HCT116 (cell line): ENCODE measurements around the gene ABHD5. TPM values are rescaled to one million over a fixed set of nuclear protein-coding genes. Genes with fewer than 3 reads are reported as not detected.

Experiments used
- ATAC-seq: fragments of 200-7000 bp; cut with Tn5 transposase; 2 replicates; pipeline ENCODE4 v1.9.1; 2020; ENCODE audit warnings: mild to moderate bottlenecking, moderate library complexity
- BruUV-seq: library from RNA; stranded (reverse); fragments of 400-500 nt; replicated peaks from 2 replicates; lab custom pipeline; 2021; lab: Mats Ljungman, UMichigan
- CTCF ChIA-PET: fragments of 300-600 bp; sonication (Branson Sonifier 250); formaldehyde crosslinking; loops from one replicate; lab custom pipeline; 2021; ENCODE audit warnings: antibody characterized with exemption; lab: Charles Lee
- POLR2A ChIA-PET: fragments of 300-600, 350-600 bp; sonication (Branson Sonifier 250); formaldehyde crosslinking; loops from one replicate; lab custom pipeline; 2021; ENCODE audit warnings: antibody characterized with exemption; lab: Charles Lee
- RAD21 ChIA-PET, 2 experiments: fragments of 300-600 bp; sonication (Branson Sonifier 250); formaldehyde crosslinking; loops; one replicate each; lab custom pipeline; 2023; ENCODE audit warnings: low total read pairs in 2 of 2; ENCODE audit not compliant: uncharacterized antibody in 2 of 2, unreplicated experiment in 2 of 2, low non-redundant PET in 1 of 2; lab: Charles Lee
- DNase-seq: peaks from one replicate; pipeline ENCODE4 v3.0.0-alpha.2; 2010; ENCODE audit warnings: low read depth, low spot score
- H2AFZ ChIP-seq: fragments of 200-600 bp; shearing (Covaris generic), sonication (generic); 2 replicates; pipeline ENCODE4 v1.6.1; 2017; ENCODE audit warnings: low read depth, mixed run types, mixed read lengths, antibody characterized with exemption, low read length; ENCODE audit not compliant: poor library complexity, severe bottlenecking
- H3K27ac ChIP-seq: 2 replicates; pipeline ENCODE4 v1.5.1; 2012; ENCODE audit warnings: low read depth, low read length
- H3K27me3 ChIP-seq: fragments of 200-600 bp; sonication (generic); 2 replicates; pipeline ENCODE4 v1.6.1; 2016; ENCODE audit warnings: mixed run types, low read length, mixed read lengths; ENCODE audit not compliant: insufficient read depth
- H3K36me3 ChIP-seq, 2 experiments: fragments of 200-500 bp in 1 of 2; fragments of 200-600 bp in 1 of 2; sonication (Bioruptor generic) in 1 of 2; sonication (generic) in 1 of 2; 2 replicates each; pipeline versions ENCODE4 v1.5.1 to v1.6.1; 2014 to 2016; ENCODE audit warnings: low read length in 2 of 2, inconsistent platforms in 1 of 2, mixed read lengths in 1 of 2, mixed run types in 1 of 2; ENCODE audit not compliant: insufficient read depth in 2 of 2, control insufficient read depth in 1 of 2
- H3K4me1 ChIP-seq, 2 experiments: fragments of 200-600 bp in 1 of 2; sonication (generic) in 1 of 2; 2 replicates each; pipeline versions ENCODE4 v1.5.1 to v1.6.1; 2012 to 2017; ENCODE audit warnings: low read length in 2 of 2, inconsistent platforms in 1 of 2, mild to moderate bottlenecking in 1 of 2, mixed read lengths in 1 of 2, mixed run types in 1 of 2, moderate library complexity in 1 of 2; ENCODE audit not compliant: insufficient read depth in 2 of 2, control insufficient read depth in 1 of 2
- H3K4me2 ChIP-seq: fragments of 200-600 bp; sonication (generic); 2 replicates; pipeline ENCODE4 v1.6.1; 2017; ENCODE audit warnings: mixed run types, low read length, mixed read lengths
- H3K4me3 ChIP-seq, 2 experiments: fragments of 200-600 bp in 1 of 2; sonication (generic) in 1 of 2; replicated peaks in 1 of 2; 2 replicates each; pipeline ENCODE4 v1.5.1; 2011 to 2016; ENCODE audit warnings: low read length in 2 of 2, control low read depth in 1 of 2, low read depth in 1 of 2, mild to moderate bottlenecking in 1 of 2, mixed read lengths in 1 of 2, mixed run types in 1 of 2
- H3K79me2 ChIP-seq: fragments of 200-600 bp; sonication (generic); 2 replicates; pipeline ENCODE4 v1.6.1; 2017; ENCODE audit warnings: mild to moderate bottlenecking, mixed run types, low read length, moderate library complexity, mixed read lengths; ENCODE audit not compliant: insufficient read depth
- H3K9ac ChIP-seq: fragments of 200-600 bp; sonication (generic); 2 replicates; pipeline ENCODE4 v1.6.1; 2016; ENCODE audit warnings: low read length, mixed read lengths
- H3K9me2 ChIP-seq: fragments of 200-600 bp; sonication (generic), shearing (Covaris generic); 2 replicates; pipeline ENCODE4 v1.6.1; 2017; ENCODE audit warnings: mixed run types, mild to moderate bottlenecking, moderate library complexity; ENCODE audit not compliant: insufficient read depth
- H3K9me3 ChIP-seq, 2 experiments: fragments of 200-500 bp in 1 of 2; fragments of 200-600 bp in 1 of 2; sonication (Bioruptor generic) in 1 of 2; sonication (generic) in 1 of 2; 2 replicates each; pipeline ENCODE4 v1.6.1; 2014 to 2017; ENCODE audit warnings: low read length in 2 of 2, mixed read lengths in 2 of 2, inconsistent platforms in 1 of 2, low read depth in 1 of 2, mild to moderate bottlenecking in 1 of 2, mixed run types in 1 of 2, moderate library complexity in 1 of 2; ENCODE audit not compliant: control insufficient read depth in 1 of 2, insufficient read depth in 1 of 2
- H4K20me1 ChIP-seq: fragments of 200-600 bp; sonication (generic), shearing (Covaris generic); 2 replicates; pipeline ENCODE4 v1.6.1; 2017; ENCODE audit warnings: mixed run types, mild to moderate bottlenecking, moderate library complexity; ENCODE audit not compliant: insufficient read depth
- CBX3 ChIP-seq: IDR thresholded peaks from 2 replicates; pipeline ENCODE4 v1.6.1; 2012; ENCODE audit warnings: low read depth
- CEBPB ChIP-seq: IDR thresholded peaks from 2 replicates; pipeline ENCODE4 v1.6.1; 2012; ENCODE audit warnings: low read depth
- CTCF ChIP-seq, 3 experiments: fragments of 200-600 bp in 1 of 3; sonication (generic) in 1 of 3; IDR thresholded peaks in 2 of 3; conservative IDR thresholded peaks in 1 of 3; 2 replicates each; pipeline ENCODE4 v1.5.1; 2012 to 2017; ENCODE audit warnings: low read depth in 2 of 3, low read length in 2 of 3, antibody characterized with exemption in 1 of 3, borderline replicate concordance in 1 of 3, control low read depth in 1 of 3, mild to moderate bottlenecking in 1 of 3, mixed read lengths in 1 of 3, mixed run types in 1 of 3, moderate library complexity in 1 of 3; ENCODE audit not compliant: insufficient read depth in 1 of 3
- EZH2phosphoT487 ChIP-seq: fragments of 200-600 bp; IDR thresholded peaks from 2 replicates; pipeline ENCODE4 v1.6.1; 2018; ENCODE audit warnings: antibody characterized with exemption, borderline replicate concordance
- JUND ChIP-seq: IDR thresholded peaks from 2 replicates; pipeline ENCODE4 v1.6.1; 2012
- POLR2AphosphoS5 ChIP-seq: IDR thresholded peaks from 2 replicates; pipeline ENCODE4 v1.6.1; 2011; ENCODE audit warnings: mild to moderate bottlenecking, low read depth, low read length, moderate library complexity
- RAD21 ChIP-seq: IDR thresholded peaks from 2 replicates; pipeline ENCODE4 v1.6.1; 2012; ENCODE audit warnings: low read depth, mild to moderate bottlenecking
- intact Hi-C: fragments of 100-400 bp; cut with micrococcal nuclease; formaldehyde crosslinking; loops from 2 replicates; pipeline ENCODE4 v1.10.0; 2022
- total RNA-seq: library from RNA; stranded (reverse); gene quantifications from one replicate; pipeline ENCODE4 v1.2.1, GENCODE V29; 2021; ENCODE audit not compliant: unreplicated experiment
- TF ChIP-seq, protein P1 (sequence below): IDR thresholded peaks from 2 replicates; pipeline ENCODE4 v1.6.1; 2012
- TF ChIP-seq, protein P2 (sequence below): IDR thresholded peaks from 2 replicates; pipeline ENCODE4 v1.6.1; 2012

The ABHD5 gene
- total RNA-seq, 1 experiment from 2014 or later: 18.5 TPM

DNA sequence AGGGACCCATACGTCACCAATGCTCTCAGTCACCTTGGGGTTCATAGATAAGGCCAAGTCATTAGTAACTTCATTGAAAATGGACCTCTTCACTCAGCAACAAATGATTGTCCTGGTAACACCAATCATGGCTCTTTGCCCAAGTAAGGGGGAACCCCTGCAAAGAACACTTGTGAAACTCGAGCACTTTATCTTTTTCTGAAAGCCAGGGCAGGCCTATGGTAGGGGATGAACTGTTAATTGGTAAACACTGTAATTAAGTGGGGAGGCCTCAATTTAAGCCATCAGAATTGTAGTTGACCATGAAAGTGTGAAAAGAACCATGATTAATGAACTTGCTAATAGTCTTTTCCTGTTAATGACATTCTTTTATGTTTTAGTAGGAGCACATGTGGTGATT is 73.3 kb downstream of the ABHD5 start:
- POLR2A ChIA-PET: no interaction called here
- no peaks in the 10 kb centered on the region for H3K9me2 ChIP-seq
- TF ChIP-seq JUND (no peak), CEBPB (no peak), CTCF (IDR thresholded peaks at IDR 0.05 in 2 of 3, conservative IDR thresholded peaks at IDR 0.05 in 1 of 3; ENCODE audit: borderline replicate concordance in 1 of 3, insufficient read depth in 1 of 3, low read depth in 2 of 3, low read length in 2 of 3) (no peak), CBX3 (no peak), RAD21 (no peak), POLR2AphosphoS5 (no peak), EZH2phosphoT487 (no peak)
- TF ChIP-seq, protein P1, sequence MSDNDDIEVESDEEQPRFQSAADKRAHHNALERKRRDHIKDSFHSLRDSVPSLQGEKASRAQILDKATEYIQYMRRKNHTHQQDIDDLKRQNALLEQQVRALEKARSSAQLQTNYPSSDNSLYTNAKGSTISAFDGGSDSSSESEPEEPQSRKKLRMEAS: no peak
- TF ChIP-seq, protein P2, sequence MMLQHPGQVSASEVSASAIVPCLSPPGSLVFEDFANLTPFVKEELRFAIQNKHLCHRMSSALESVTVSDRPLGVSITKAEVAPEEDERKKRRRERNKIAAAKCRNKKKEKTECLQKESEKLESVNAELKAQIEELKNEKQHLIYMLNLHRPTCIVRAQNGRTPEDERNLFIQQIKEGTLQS: no peak
- TF ChIP-seq, all 23 proteins: peak for 0
- intact Hi-C loops: no loop called here
- Histone ChIP-seq H4K20me1 (no peaks in the 10 kb centered on the region), H3K79me2 (no peaks in the 10 kb centered on the region), H3K4me1 (peaks cover 1 to 20% of the 10 kb centered on the region in 2 experiments), H2AFZ (no peak overlapping the region), H3K27ac (no peak overlapping the region), H3K27me3 (no peaks in the 10 kb centered on the region), H3K9me3 (no peaks in the 10 kb centered on the region), H3K9ac (no peak overlapping the region), H3K4me2 (no peak overlapping the region), H3K36me3 (no peaks in the 10 kb centered on the region), H3K4me3 (no peak overlapping the region)
- no TSS peak for BruUV-seq
- no peak for DNase-seq
- no peak for ATAC-seq
- ChIA-PET CTCF (no interaction called here), RAD21 (no interaction called here)
